GM10248 (cell line): ENCODE measurements around the gene CSNK1A1L.

Experiments used
- CTCF ChIA-PET: fragments of 300-600 bp; sonication (Branson Sonifier 250); formaldehyde crosslinking; extraction: SDS; loops from one replicate; lab custom pipeline; 2021; ENCODE audit warnings: antibody characterized with exemption; lab: Yijun Ruan, JAX
- POLR2A ChIA-PET: fragments of 350-650 bp; sonication (Branson Sonifier 250); formaldehyde crosslinking; extraction: SDS; loops from one replicate; lab custom pipeline; 2020; ENCODE audit warnings: antibody characterized with exemption; lab: Yijun Ruan, JAX
- DNase-seq: peaks from one replicate; pipeline ENCODE4 v3.0.0; 2012; ENCODE audit errors: extremely low spot score
- CTCF ChIP-seq: IDR thresholded peaks from 2 replicates; pipeline ENCODE4 v1.5.1; 2012; ENCODE audit warnings: mild to moderate bottlenecking, low read depth; ENCODE audit errors: extremely low read depth, missing control alignments, control extremely low read depth

CSNK1A1L gene

GRCh38 chr13:37091835-37092234 is 13.6 kb downstream of the CSNK1A1L start:
- no peak for DNase-seq
- POLR2A ChIA-PET = no interaction called here
- TF ChIP-seq CTCF = no peak
- CTCF ChIA-PET = interaction anchor here (1.6 kb wide), 1 partner anchor 8 kb away, joined by 5 read pairs; no protein-coding TSS in a partner anchor

- CTCF ChIA-PET = no interaction called here
- no peak for TF ChIP-seq CTCF
- POLR2A ChIA-PET = no interaction called here
- no peak for DNase-seq
Measured at GRCh38 chr13:37090912-37091311, 14.6 kb downstream of the CSNK1A1L start.

- no peak for DNase-seq
- TF ChIP-seq CTCF = no peak
- POLR2A ChIA-PET = no interaction called here
- CTCF ChIA-PET = no interaction called here
Measured at GRCh38 chr13:37089495-37089894, 16.0 kb downstream of the CSNK1A1L start.

- POLR2A ChIA-PET = no interaction called here
- no peak for DNase-seq
- no peak for TF ChIP-seq CTCF
- CTCF ChIA-PET = no interaction called here
Measured at GRCh38 chr13:37087486-37087885, 18.0 kb downstream of the CSNK1A1L start.

GRCh38 chr13:37085606-37086005 is 19.9 kb downstream of the CSNK1A1L start:
- POLR2A ChIA-PET = no interaction called here
- no peak for TF ChIP-seq CTCF

GRCh38 chr13:37076818-37077217 is 28.6 kb downstream of the CSNK1A1L start:
- TF ChIP-seq CTCF = no peak
- CTCF ChIA-PET = no interaction called here
- DNase-seq = no peak
- POLR2A ChIA-PET = no interaction called here

More at GRCh38 chr13:37085606-37086005, 19.9 kb downstream of the CSNK1A1L start:
- DNase-seq = no peak
- CTCF ChIA-PET = no interaction called here
